GM12873 (cell line): ENCODE data around the gene NDUFC1.

Experiments
- TF ChIP-seq, protein P1 (sequence below): IDR thresholded peaks from 2 replicates; pipeline ENCODE4 v1.5.1; 2012; ENCODE audit warnings: low read depth, mild to moderate bottlenecking, moderate library complexity, low read length, control low read depth; ENCODE audit not compliant: insufficient read depth; ENCODE audit errors: missing control alignments

Gene NDUFC1

DNA sequence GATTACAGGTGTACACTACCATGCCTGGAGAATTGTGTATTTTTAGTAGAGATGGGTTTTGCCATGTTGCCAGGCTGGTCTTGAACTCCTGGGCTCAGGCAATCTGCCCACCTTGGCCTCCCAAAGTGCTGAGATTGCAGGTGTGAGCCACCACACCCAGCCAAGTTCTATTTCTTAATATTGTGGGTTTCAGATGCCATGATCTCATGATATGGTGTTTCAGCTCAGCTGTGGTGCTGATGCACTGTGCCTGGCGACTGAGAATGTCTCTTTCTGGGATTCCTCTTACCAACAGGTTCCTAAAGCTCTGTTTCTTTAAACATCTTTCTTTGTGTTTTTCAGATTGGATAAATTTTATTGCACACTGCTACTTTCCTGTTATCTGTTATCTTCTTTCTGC lies 17.3 kb upstream of the NDUFC1 start:
- TF ChIP-seq, protein P1, sequence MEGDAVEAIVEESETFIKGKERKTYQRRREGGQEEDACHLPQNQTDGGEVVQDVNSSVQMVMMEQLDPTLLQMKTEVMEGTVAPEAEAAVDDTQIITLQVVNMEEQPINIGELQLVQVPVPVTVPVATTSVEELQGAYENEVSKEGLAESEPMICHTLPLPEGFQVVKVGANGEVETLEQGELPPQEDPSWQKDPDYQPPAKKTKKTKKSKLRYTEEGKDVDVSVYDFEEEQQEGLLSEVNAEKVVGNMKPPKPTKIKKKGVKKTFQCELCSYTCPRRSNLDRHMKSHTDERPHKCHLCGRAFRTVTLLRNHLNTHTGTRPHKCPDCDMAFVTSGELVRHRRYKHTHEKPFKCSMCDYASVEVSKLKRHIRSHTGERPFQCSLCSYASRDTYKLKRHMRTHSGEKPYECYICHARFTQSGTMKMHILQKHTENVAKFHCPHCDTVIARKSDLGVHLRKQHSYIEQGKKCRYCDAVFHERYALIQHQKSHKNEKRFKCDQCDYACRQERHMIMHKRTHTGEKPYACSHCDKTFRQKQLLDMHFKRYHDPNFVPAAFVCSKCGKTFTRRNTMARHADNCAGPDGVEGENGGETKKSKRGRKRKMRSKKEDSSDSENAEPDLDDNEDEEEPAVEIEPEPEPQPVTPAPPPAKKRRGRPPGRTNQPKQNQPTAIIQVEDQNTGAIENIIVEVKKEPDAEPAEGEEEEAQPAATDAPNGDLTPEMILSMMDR, result no peak

- TF ChIP-seq, protein P1, result no peak
Observed at GRCh38 chr4:139317635-139318034, 15.4 kb upstream of the NDUFC1 start.

DNA sequence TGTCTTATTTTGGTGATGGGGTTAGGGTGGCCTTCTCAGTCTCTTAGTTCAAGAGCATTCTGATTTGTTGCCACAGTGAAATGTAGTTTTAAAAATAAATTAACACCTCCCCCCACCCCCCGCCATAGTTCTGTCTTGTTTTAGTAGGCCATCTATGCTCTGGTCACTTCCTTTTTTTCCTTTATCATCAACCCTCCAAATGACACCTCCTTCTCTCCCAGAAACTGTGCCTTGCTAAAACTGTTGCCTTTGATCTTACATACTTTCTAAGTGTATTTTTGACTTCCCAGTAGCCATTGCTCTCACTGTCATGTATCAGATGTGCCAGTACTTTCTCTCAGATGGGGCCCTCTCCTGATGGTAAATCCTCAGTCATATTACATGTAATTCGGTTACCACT lies 14.5 kb upstream of the NDUFC1 start:
- TF ChIP-seq, protein P1, result no peak

DNA sequence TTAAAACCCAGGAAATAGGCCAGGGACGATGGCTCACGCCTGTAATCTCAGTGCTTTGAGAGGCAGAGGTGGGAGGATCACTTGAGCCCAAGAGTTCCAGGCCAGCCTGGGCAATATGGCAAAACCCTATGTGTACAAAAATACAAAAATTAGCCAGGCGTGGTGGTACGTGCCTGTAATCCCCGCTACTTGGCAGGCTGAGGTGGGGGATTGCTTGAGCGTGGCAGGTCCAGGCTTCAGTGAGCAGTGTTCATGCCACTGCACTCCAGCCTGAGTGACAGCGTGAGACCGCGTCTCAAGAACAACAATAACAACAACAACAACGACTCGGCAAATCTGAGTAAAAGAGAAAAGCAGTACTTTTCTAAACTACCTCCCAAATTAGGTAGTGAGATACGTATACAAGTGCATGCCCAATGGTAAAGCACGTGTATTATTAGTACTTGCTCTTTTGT lies 13.0 kb upstream of the NDUFC1 start:
- TF ChIP-seq, protein P1, result no peak

DNA sequence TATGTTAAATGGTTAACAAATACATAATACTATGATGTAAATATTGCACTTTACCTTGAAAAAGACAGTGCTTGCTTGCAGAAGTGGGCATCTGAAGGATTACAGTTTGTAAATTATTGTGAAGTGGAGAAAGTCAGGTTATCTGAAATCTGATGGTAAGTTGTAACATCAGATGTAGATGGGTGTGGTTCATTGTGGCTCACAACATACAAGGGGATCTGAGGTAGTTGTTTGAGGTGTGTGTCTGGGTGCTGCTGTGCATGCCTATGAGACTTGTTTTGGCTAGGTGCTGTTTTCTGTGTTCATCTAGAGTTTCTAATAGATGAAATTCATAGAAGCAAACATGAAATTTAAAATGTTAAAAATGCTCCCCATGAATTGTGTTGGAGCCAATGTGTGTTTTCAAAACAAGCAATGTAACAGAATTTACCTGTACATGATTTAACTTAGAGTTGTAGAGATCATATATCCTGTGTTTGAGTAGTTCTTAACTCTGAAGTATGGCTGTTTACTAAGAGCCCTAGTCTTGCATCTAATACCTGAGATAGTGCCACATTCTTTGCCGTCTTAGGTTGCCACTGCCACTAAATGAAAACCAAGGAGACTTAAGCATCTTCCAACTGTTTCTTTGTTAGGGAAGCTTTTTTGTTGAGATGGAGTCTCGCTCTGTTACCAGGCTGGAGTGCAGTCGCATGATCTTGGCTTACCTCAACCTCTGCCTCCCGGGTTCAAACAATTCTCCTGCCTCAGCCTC lies 11.9 kb upstream of the NDUFC1 start:
- TF ChIP-seq, protein P1, result no peak

DNA sequence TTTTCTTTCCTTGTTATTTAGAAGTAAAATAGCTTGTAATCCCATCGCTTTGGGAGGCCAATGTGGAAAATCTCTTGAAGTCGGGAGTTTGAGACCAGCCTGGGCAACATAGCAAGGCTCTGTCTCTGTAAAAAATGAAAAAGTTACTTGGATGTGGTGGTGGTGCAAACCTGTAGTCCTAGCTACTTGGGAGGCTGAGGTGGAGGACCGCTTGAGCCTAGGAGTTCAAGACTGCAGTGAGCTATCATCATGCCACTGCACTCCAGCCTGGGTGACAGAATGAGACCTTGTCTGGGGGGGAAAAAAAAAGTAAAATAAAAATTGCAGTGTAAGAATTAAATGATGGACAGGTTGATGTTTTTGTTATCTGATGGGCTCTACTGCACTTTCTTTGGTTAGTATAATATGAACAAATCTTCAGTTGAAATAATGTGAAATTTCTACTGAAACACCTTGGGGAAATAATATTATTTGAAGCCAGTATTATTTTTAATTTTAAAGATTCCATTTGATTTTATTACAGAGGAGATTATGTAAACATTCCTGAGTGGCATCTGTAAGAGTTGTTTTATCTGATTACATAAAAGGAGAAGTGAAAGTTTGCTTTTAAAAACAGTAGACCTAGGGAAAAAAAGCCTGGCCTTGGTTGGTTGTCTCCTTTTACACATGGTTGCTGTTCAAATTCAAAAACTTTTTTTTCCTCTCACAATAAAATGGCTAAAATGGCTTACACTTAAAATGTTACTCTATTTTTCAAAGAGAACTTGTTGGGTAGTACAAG lies 10.5 kb upstream of the NDUFC1 start:
- TF ChIP-seq, protein P1, result no peak

GRCh38 chr4:139311909-139312308 lies 9.6 kb upstream of the NDUFC1 start:
- TF ChIP-seq, protein P1, result no peak
